Neural progenitor cell (in vitro differentiated cells): ENCODE measurements around the gene ADAMTS6.

Experiments used
- EZH2 ChIP-seq: fragments of 200-600 bp; sonication (generic); IDR thresholded peaks from 2 replicates; pipeline ENCODE4 v1.6.1; 2017; ENCODE audit warnings: antibody characterized with exemption, mild to moderate bottlenecking, moderate library complexity
- TF ChIP-seq, protein P1 (sequence below): fragments of 200-600 bp; sonication (generic); IDR thresholded peaks from 2 replicates; pipeline ENCODE4 v1.5.1; 2017; ENCODE audit warnings: antibody characterized with exemption, mild to moderate bottlenecking

DNA sequence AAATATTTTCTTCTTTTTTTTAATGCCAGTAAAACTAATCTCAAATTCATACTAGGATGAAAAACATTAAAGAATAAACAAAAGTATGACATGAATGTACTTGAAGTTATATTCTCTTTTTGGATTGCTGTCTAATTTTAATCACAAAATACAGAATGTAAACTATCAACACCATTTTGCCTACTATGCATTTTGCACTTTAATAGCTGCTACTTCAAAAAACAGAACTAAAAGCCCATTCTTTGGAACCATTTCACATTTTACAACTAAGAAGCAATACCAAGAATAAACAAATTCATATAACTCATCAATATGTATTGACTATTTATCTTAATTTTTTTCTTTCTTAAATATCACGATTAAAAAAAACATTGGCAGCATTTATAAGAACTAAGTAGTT, 58.1 kb downstream of the ADAMTS6 start:
- TF ChIP-seq, protein P1, sequence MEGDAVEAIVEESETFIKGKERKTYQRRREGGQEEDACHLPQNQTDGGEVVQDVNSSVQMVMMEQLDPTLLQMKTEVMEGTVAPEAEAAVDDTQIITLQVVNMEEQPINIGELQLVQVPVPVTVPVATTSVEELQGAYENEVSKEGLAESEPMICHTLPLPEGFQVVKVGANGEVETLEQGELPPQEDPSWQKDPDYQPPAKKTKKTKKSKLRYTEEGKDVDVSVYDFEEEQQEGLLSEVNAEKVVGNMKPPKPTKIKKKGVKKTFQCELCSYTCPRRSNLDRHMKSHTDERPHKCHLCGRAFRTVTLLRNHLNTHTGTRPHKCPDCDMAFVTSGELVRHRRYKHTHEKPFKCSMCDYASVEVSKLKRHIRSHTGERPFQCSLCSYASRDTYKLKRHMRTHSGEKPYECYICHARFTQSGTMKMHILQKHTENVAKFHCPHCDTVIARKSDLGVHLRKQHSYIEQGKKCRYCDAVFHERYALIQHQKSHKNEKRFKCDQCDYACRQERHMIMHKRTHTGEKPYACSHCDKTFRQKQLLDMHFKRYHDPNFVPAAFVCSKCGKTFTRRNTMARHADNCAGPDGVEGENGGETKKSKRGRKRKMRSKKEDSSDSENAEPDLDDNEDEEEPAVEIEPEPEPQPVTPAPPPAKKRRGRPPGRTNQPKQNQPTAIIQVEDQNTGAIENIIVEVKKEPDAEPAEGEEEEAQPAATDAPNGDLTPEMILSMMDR, result no peak
- TF ChIP-seq EZH2, result no peak
